ENCODE data around the gene SPC24.
"Not testable (repeated sequence)": the region's sequence is repeated elsewhere in the genome, so short reads cannot be mapped to it uniquely, and the experiment has no call there.

Gene SPC24

GRCh38 chr19:11148001-11148400 is 7.6 kb downstream of the SPC24 start:
- H3K4me3 ChIP-seq (ENCODE audit: low read length) = no peak overlapping the region
- TF ChIP-seq CTCF (IDR thresholded peaks at IDR 0.05; ENCODE audit: insufficient read depth, low read depth, low read length, missing control alignments) = no peak

GRCh38 chr19:11145536-11145924 is 10.1 kb downstream of the SPC24 start:
- no peak for DNase-seq (ENCODE audit: low read depth)
- H3K4me3 ChIP-seq (ENCODE audit: low read length) = no peak overlapping the region
- no peak for TF ChIP-seq CTCF (IDR thresholded peaks at IDR 0.05; ENCODE audit: insufficient read depth, low read depth, low read length, missing control alignments)

More at GRCh38 chr19:11148001-11148400, 7.6 kb downstream of the SPC24 start:
- no peak for DNase-seq (ENCODE audit: low read depth)

GRCh38 chr19:11142528-11143171 is 12.9 kb downstream of the SPC24 start:
- DNase-seq (ENCODE audit: low read depth) = peak; percentile 83
- H3K4me3 ChIP-seq (ENCODE audit: low read length) = no peak overlapping the region
- no peak for TF ChIP-seq CTCF (IDR thresholded peaks at IDR 0.05; ENCODE audit: insufficient read depth, low read depth, low read length, missing control alignments)

GRCh38 chr19:11141937-11142527 is 13.6 kb downstream of the SPC24 start:
- no peak for DNase-seq (ENCODE audit: low read depth)
- no peak overlapping the region for H3K4me3 ChIP-seq (ENCODE audit: low read length)
- TF ChIP-seq CTCF (IDR thresholded peaks at IDR 0.05; ENCODE audit: insufficient read depth, low read depth, low read length, missing control alignments) = no peak

GRCh38 chr19:11140896-11141295 is 14.7 kb downstream of the SPC24 start:
- no peak overlapping the region for H3K4me3 ChIP-seq (ENCODE audit: low read length)
- no peak for TF ChIP-seq CTCF (IDR thresholded peaks at IDR 0.05; ENCODE audit: insufficient read depth, low read depth, low read length, missing control alignments)
- no peak for DNase-seq (ENCODE audit: low read depth)

GRCh38 chr19:11140023-11140538 is 15.5 kb downstream of the SPC24 start:
- not testable (repeated sequence) for H3K4me3 ChIP-seq (ENCODE audit: low read length); DNase-seq (ENCODE audit: low read depth)

- H3K4me3 ChIP-seq (ENCODE audit: low read length) = no peak overlapping the region
- no peak for TF ChIP-seq CTCF (IDR thresholded peaks at IDR 0.05; ENCODE audit: insufficient read depth, low read depth, low read length, missing control alignments)
- peak; percentile 55 for DNase-seq (ENCODE audit: low read depth)
Measured at GRCh38 chr19:11138601-11139300, 16.8 kb downstream of the SPC24 start.
